HCT116 (cell line): ENCODE results near the gene CCDC90B. TPM values are rescaled to one million over a fixed set of nuclear protein-coding genes. Genes with fewer than 3 reads are reported as not detected.

ENCODE experiments used
- ATAC-seq: fragments of 200-7000 bp; cut with Tn5 transposase; 2 replicates; pipeline ENCODE4 v1.9.1; 2020; ENCODE audit warnings: mild to moderate bottlenecking, moderate library complexity
- BruUV-seq: library from RNA; stranded (reverse); fragments of 400-500 nt; replicated peaks from 2 replicates; lab custom pipeline; 2021; lab: Mats Ljungman, UMichigan
- CTCF ChIA-PET: fragments of 300-600 bp; sonication (Branson Sonifier 250); formaldehyde crosslinking; loops from one replicate; lab custom pipeline; 2021; ENCODE audit warnings: antibody characterized with exemption; lab: Charles Lee
- POLR2A ChIA-PET: fragments of 300-600, 350-600 bp; sonication (Branson Sonifier 250); formaldehyde crosslinking; loops from one replicate; lab custom pipeline; 2021; ENCODE audit warnings: antibody characterized with exemption; lab: Charles Lee
- RAD21 ChIA-PET, 2 experiments: fragments of 300-600 bp; sonication (Branson Sonifier 250); formaldehyde crosslinking; loops; one replicate each; lab custom pipeline; 2023; ENCODE audit warnings: low total read pairs in 2 of 2; ENCODE audit not compliant: uncharacterized antibody in 2 of 2, unreplicated experiment in 2 of 2, low non-redundant PET in 1 of 2; lab: Charles Lee
- DNase-seq: peaks from one replicate; pipeline ENCODE4 v3.0.0-alpha.2; 2010; ENCODE audit warnings: low read depth, low spot score
- H2AFZ ChIP-seq: fragments of 200-600 bp; shearing (Covaris generic), sonication (generic); 2 replicates; pipeline ENCODE4 v1.6.1; 2017; ENCODE audit warnings: low read depth, mixed run types, mixed read lengths, antibody characterized with exemption, low read length; ENCODE audit not compliant: poor library complexity, severe bottlenecking
- H3K27ac ChIP-seq: 2 replicates; pipeline ENCODE4 v1.5.1; 2012; ENCODE audit warnings: low read depth, low read length
- H3K27me3 ChIP-seq: fragments of 200-600 bp; sonication (generic); 2 replicates; pipeline ENCODE4 v1.6.1; 2016; ENCODE audit warnings: mixed run types, low read length, mixed read lengths; ENCODE audit not compliant: insufficient read depth
- H3K36me3 ChIP-seq, 2 experiments: fragments of 200-500 bp in 1 of 2; fragments of 200-600 bp in 1 of 2; sonication (Bioruptor generic) in 1 of 2; sonication (generic) in 1 of 2; 2 replicates each; pipeline versions ENCODE4 v1.5.1 to v1.6.1; 2014 to 2016; ENCODE audit warnings: low read length in 2 of 2, inconsistent platforms in 1 of 2, mixed read lengths in 1 of 2, mixed run types in 1 of 2; ENCODE audit not compliant: insufficient read depth in 2 of 2, control insufficient read depth in 1 of 2
- H3K4me1 ChIP-seq, 2 experiments: fragments of 200-600 bp in 1 of 2; sonication (generic) in 1 of 2; 2 replicates each; pipeline versions ENCODE4 v1.5.1 to v1.6.1; 2012 to 2017; ENCODE audit warnings: low read length in 2 of 2, inconsistent platforms in 1 of 2, mild to moderate bottlenecking in 1 of 2, mixed read lengths in 1 of 2, mixed run types in 1 of 2, moderate library complexity in 1 of 2; ENCODE audit not compliant: insufficient read depth in 2 of 2, control insufficient read depth in 1 of 2
- H3K4me2 ChIP-seq: fragments of 200-600 bp; sonication (generic); 2 replicates; pipeline ENCODE4 v1.6.1; 2017; ENCODE audit warnings: mixed run types, low read length, mixed read lengths
- H3K4me3 ChIP-seq, 2 experiments: fragments of 200-600 bp in 1 of 2; sonication (generic) in 1 of 2; replicated peaks in 1 of 2; 2 replicates each; pipeline ENCODE4 v1.5.1; 2011 to 2016; ENCODE audit warnings: low read length in 2 of 2, control low read depth in 1 of 2, low read depth in 1 of 2, mild to moderate bottlenecking in 1 of 2, mixed read lengths in 1 of 2, mixed run types in 1 of 2
- H3K79me2 ChIP-seq: fragments of 200-600 bp; sonication (generic); 2 replicates; pipeline ENCODE4 v1.6.1; 2017; ENCODE audit warnings: mild to moderate bottlenecking, mixed run types, low read length, moderate library complexity, mixed read lengths; ENCODE audit not compliant: insufficient read depth
- H3K9ac ChIP-seq: fragments of 200-600 bp; sonication (generic); 2 replicates; pipeline ENCODE4 v1.6.1; 2016; ENCODE audit warnings: low read length, mixed read lengths
- H3K9me2 ChIP-seq: fragments of 200-600 bp; sonication (generic), shearing (Covaris generic); 2 replicates; pipeline ENCODE4 v1.6.1; 2017; ENCODE audit warnings: mixed run types, mild to moderate bottlenecking, moderate library complexity; ENCODE audit not compliant: insufficient read depth
- H3K9me3 ChIP-seq, 2 experiments: fragments of 200-500 bp in 1 of 2; fragments of 200-600 bp in 1 of 2; sonication (Bioruptor generic) in 1 of 2; sonication (generic) in 1 of 2; 2 replicates each; pipeline ENCODE4 v1.6.1; 2014 to 2017; ENCODE audit warnings: low read length in 2 of 2, mixed read lengths in 2 of 2, inconsistent platforms in 1 of 2, low read depth in 1 of 2, mild to moderate bottlenecking in 1 of 2, mixed run types in 1 of 2, moderate library complexity in 1 of 2; ENCODE audit not compliant: control insufficient read depth in 1 of 2, insufficient read depth in 1 of 2
- H4K20me1 ChIP-seq: fragments of 200-600 bp; sonication (generic), shearing (Covaris generic); 2 replicates; pipeline ENCODE4 v1.6.1; 2017; ENCODE audit warnings: mixed run types, mild to moderate bottlenecking, moderate library complexity; ENCODE audit not compliant: insufficient read depth
- CBX3 ChIP-seq: IDR thresholded peaks from 2 replicates; pipeline ENCODE4 v1.6.1; 2012; ENCODE audit warnings: low read depth
- CEBPB ChIP-seq: IDR thresholded peaks from 2 replicates; pipeline ENCODE4 v1.6.1; 2012; ENCODE audit warnings: low read depth
- CTCF ChIP-seq, 3 experiments: fragments of 200-600 bp in 1 of 3; sonication (generic) in 1 of 3; IDR thresholded peaks in 2 of 3; conservative IDR thresholded peaks in 1 of 3; 2 replicates each; pipeline ENCODE4 v1.5.1; 2012 to 2017; ENCODE audit warnings: low read depth in 2 of 3, low read length in 2 of 3, antibody characterized with exemption in 1 of 3, borderline replicate concordance in 1 of 3, control low read depth in 1 of 3, mild to moderate bottlenecking in 1 of 3, mixed read lengths in 1 of 3, mixed run types in 1 of 3, moderate library complexity in 1 of 3; ENCODE audit not compliant: insufficient read depth in 1 of 3
- EGR1 ChIP-seq: IDR thresholded peaks from 2 replicates; pipeline ENCODE4 v1.6.1; 2012; ENCODE audit warnings: low read depth
- EZH2phosphoT487 ChIP-seq: fragments of 200-600 bp; IDR thresholded peaks from 2 replicates; pipeline ENCODE4 v1.6.1; 2018; ENCODE audit warnings: antibody characterized with exemption, borderline replicate concordance
- JUND ChIP-seq: IDR thresholded peaks from 2 replicates; pipeline ENCODE4 v1.6.1; 2012
- MAX ChIP-seq: IDR thresholded peaks from 2 replicates; pipeline ENCODE4 v1.6.1; 2012
- POLR2A ChIP-seq: IDR thresholded peaks from 2 replicates; pipeline ENCODE4 v1.7.0; 2011; ENCODE audit warnings: borderline replicate concordance; ENCODE audit not compliant: insufficient read depth, insufficient read length; ENCODE audit errors: extremely low read depth
- POLR2AphosphoS5 ChIP-seq: IDR thresholded peaks from 2 replicates; pipeline ENCODE4 v1.6.1; 2011; ENCODE audit warnings: mild to moderate bottlenecking, low read depth, low read length, moderate library complexity
- SIN3A ChIP-seq: IDR thresholded peaks from 2 replicates; pipeline ENCODE4 v1.6.1; 2012; ENCODE audit warnings: low read depth
- TCF7L2 ChIP-seq: IDR thresholded peaks from 2 replicates; pipeline ENCODE4 v1.7.0; 2011; ENCODE audit warnings: borderline replicate concordance, inconsistent platforms; ENCODE audit not compliant: insufficient read depth, insufficient read length; ENCODE audit errors: extremely low read depth
- ZFX ChIP-seq: fragments of 450-650 bp; IDR thresholded peaks from 2 replicates; pipeline ENCODE4 v1.6.1; 2017
- intact Hi-C: fragments of 100-400 bp; cut with micrococcal nuclease; formaldehyde crosslinking; loops from 2 replicates; pipeline ENCODE4 v1.10.0; 2022
- total RNA-seq: library from RNA; stranded (reverse); gene quantifications from one replicate; pipeline ENCODE4 v1.2.1, GENCODE V29; 2021; ENCODE audit not compliant: unreplicated experiment
- TF ChIP-seq, protein P1 (sequence below): IDR thresholded peaks from 2 replicates; pipeline ENCODE4 v1.6.1; 2012; ENCODE audit warnings: low read depth

The CCDC90B gene
- total RNA-seq, 1 experiment from 2014 or later: 30.3 TPM

GRCh38 chr11:83285151-83285770 lies 906 bp downstream of the CCDC90B start:
- RAD21 ChIA-PET: no interaction called here
- intact Hi-C loops: loop anchor here (1.0 kb wide), 1 partner anchor 92 kb away; the partner anchor contains the start of gene ANKRD42
- TSS peak; percentile 55 for BruUV-seq
- peak overlapping the region; percentile 76 for H3K9ac ChIP-seq
- H4K20me1 ChIP-seq: no peaks in the 10 kb centered on the region
- no peaks in the 10 kb centered on the region for H3K27me3 ChIP-seq
- no peaks in the 10 kb centered on the region for H3K9me3 ChIP-seq
- no peak overlapping the region for H2AFZ ChIP-seq
- no peaks in the 10 kb centered on the region for H3K36me3 ChIP-seq
- peak overlapping the region; percentile 80 for H3K4me2 ChIP-seq
- ATAC-seq (peak; percentile 64), DNase-seq (no peak)
- POLR2A ChIA-PET: interaction anchor here (0.9 to 1.2 kb wide), 3 partner anchors 129 to 385 kb away, joined by 3 to 4 read pairs (median 3); partner anchors contain the start of genes DDIAS, PCF11 and PRCP
- CTCF ChIA-PET: interaction anchor here (0.8 to 1.2 kb wide), 2 partner anchors 384 to 543 kb away, joined by 3 to 8 read pairs; partner anchors contain the start of genes DDIAS and PRCP
- H3K4me3 ChIP-seq: peak overlapping the region; percentile 56 to 63
- no peaks in the 10 kb centered on the region for H3K9me2 ChIP-seq
- H3K4me1 ChIP-seq: peaks cover 0 to 16% of the 10 kb centered on the region in 2 experiments; a peak in 2 of 4 replicates
- H3K79me2 ChIP-seq: peaks cover 23% of the 10 kb centered on the region
- H3K27ac ChIP-seq: peak overlapping the region; percentile 69
- TF ChIP-seq POLR2A: no peak
- no peak for TF ChIP-seq EGR1
- TF ChIP-seq ZFX: 0 out of 2 replicates have a peak, but pooled peaks have one; percentile 24

DNA sequence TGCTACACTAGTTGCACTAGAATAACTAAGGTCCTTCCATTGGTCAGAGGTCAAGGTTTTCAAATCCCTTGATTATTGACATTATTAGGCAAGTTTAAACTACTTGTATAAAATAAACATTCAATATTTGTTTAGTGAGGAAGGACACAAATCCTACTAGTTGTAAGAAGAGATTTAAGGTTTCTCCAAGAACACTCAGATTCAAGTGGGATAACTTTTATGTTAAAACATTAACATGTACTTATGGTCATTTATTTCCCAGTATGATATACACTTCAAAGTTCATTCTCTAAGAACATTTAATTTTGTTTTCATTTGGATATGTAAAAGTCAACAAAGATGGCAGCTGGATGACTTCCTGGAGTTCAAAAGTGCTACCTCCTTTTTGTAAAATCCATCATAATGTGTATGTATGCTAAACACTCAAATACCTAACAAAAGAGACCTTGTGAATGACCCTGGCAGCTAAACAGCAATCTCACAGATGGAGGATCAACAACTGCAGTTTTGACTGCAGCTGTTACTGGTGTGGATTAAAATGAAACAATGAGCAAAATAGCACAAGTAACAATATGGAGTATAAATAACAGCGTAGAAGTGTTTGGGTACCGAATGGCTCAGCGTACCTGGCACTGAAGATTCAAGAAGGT lies 1.5 kb downstream of the CCDC90B start:
- no TSS peak for BruUV-seq
- Histone ChIP-seq H3K4me3 (peak overlapping the region; percentile 56 to 63), H3K9me2 (no peaks in the 10 kb centered on the region), H3K9ac (peak overlapping the region; percentile 76), H3K9me3 (no peaks in the 10 kb centered on the region), H3K79me2 (peaks cover 23% of the 10 kb centered on the region), H3K27me3 (no peaks in the 10 kb centered on the region), H4K20me1 (no peaks in the 10 kb centered on the region), H3K4me1 (peaks cover 0 to 16% of the 10 kb centered on the region in 2 experiments; a peak in 2 of 4 replicates), H3K4me2 (peak overlapping the region; percentile 80), H2AFZ (no peak overlapping the region), H3K27ac (peak overlapping the region; percentile 69; the same call in 1 of the 2 replicates), H3K36me3 (no peaks in the 10 kb centered on the region)
- intact Hi-C loops: loop anchor here (1.0 kb wide), 1 partner anchor 91 kb away; the partner anchor contains the start of gene ANKRD42
- DNase-seq (no peak), ATAC-seq (no peak)
- CTCF ChIA-PET: interaction anchor here (1.1 kb wide), 1 partner anchor 8 kb away, joined by 3 read pairs; no protein-coding TSS in a partner anchor
- POLR2A ChIA-PET: no interaction called here
- RAD21 ChIA-PET: no interaction called here
- no peak for TF ChIP-seq TCF7L2
- no peak for TF ChIP-seq JUND
- TF ChIP-seq CEBPB: no peak
- no peak for TF ChIP-seq EZH2phosphoT487
- TF ChIP-seq SIN3A: no peak
- no peak for TF ChIP-seq CTCF (IDR thresholded peaks at IDR 0.05 in 2 of 3, conservative IDR thresholded peaks at IDR 0.05 in 1 of 3; ENCODE audit: borderline replicate concordance in 1 of 3, insufficient read depth in 1 of 3, low read depth in 2 of 3, low read length in 2 of 3)
- no peak for TF ChIP-seq POLR2AphosphoS5
- no peak for TF ChIP-seq MAX
- TF ChIP-seq, protein P1, sequence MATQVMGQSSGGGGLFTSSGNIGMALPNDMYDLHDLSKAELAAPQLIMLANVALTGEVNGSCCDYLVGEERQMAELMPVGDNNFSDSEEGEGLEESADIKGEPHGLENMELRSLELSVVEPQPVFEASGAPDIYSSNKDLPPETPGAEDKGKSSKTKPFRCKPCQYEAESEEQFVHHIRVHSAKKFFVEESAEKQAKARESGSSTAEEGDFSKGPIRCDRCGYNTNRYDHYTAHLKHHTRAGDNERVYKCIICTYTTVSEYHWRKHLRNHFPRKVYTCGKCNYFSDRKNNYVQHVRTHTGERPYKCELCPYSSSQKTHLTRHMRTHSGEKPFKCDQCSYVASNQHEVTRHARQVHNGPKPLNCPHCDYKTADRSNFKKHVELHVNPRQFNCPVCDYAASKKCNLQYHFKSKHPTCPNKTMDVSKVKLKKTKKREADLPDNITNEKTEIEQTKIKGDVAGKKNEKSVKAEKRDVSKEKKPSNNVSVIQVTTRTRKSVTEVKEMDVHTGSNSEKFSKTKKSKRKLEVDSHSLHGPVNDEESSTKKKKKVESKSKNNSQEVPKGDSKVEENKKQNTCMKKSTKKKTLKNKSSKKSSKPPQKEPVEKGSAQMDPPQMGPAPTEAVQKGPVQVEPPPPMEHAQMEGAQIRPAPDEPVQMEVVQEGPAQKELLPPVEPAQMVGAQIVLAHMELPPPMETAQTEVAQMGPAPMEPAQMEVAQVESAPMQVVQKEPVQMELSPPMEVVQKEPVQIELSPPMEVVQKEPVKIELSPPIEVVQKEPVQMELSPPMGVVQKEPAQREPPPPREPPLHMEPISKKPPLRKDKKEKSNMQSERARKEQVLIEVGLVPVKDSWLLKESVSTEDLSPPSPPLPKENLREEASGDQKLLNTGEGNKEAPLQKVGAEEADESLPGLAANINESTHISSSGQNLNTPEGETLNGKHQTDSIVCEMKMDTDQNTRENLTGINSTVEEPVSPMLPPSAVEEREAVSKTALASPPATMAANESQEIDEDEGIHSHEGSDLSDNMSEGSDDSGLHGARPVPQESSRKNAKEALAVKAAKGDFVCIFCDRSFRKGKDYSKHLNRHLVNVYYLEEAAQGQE: no peak
- TF ChIP-seq CBX3: no peak
